Measurements from ENCODE around the gene CLEC4M.
"Not testable (repeated sequence)": the region's sequence is repeated elsewhere in the genome, so short reads cannot be mapped to it uniquely, and the experiment has no call there.

Gene CLEC4M

DNA sequence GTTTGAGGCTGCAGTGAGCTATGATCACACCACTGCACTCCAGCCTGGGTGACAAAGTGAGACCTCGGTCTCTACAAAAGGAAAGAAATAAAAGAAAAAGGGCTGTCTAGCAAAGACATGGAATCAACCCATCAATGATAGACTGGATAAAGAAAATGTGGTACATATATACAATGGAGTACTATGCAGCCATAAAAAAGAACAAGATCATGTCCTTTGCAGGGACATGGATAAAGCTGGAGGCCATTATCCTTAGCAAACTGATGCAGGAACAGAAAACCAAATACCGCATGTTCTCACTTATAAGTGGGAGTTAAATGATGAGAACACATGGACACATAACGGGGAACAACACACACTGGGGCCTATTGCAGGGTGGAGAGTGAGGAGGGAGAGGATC lies 53.0 kb downstream of the CLEC4M start:
- DNase-seq = not testable (repeated sequence)

DNA sequence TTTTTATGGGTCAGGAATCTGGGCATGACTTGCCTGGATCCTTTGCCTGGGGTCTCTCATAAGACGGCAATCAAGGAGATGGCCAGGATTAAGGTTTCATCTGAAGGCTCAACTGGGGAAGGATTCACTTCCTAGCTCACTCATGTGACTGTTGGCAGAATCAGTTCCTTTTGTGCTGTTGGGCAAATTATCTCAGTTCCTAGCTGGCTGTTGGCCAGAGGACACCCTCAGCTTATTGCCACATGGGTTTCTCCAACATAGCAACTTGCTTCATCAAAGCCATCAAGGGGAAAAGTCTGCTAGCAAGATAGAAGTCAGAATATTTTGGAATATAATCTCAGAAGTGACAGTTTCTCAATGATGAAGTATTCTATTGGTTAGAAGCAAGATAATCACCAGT lies 54.8 kb downstream of the CLEC4M start:
- no peak for DNase-seq

DNA sequence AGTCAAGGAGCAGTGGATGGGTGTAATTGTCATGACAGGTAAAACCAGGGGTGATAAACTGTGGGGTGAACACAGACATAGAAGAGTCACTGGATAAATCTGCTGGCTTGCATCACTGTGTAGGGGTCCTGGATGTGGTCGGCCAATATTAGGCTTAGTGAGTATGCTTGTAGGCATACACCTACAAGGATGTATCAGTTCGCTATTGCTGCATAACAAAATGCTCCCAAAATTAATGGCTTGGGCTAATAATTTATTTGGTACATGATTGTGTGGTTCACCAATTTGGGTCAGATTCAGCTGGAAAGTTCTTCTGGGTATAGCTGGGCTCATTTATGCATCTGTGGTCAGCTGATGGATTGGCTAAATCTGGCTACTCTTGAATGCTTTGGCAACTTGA lies 55.8 kb downstream of the CLEC4M start:
- no peak for DNase-seq

Measured in NCI-H2171 treated with DMSO at 0.1 percent for 48 hours (cell line).